A549 (cell line): Measurements from ENCODE around the gene RBMS3. TPM values are rescaled to one million over a fixed set of nuclear protein-coding genes. Genes with fewer than 3 reads are reported as not detected.

Source experiments
- ATAC-seq, 2 experiments: fragments of 200-7000 bp in 1 of 2; fragments of >200 bp in 1 of 2; cut with Nextera tagmentation in 1 of 2; cut with Tn5 transposase in 1 of 2; 3 replicates each; pipeline versions ENCODE4 v1.8.0 to v1.9.1; 2018 to 2020; ENCODE audit warnings: mild to moderate bottlenecking in 1 of 2, moderate library complexity in 1 of 2
- CTCF ChIA-PET: fragments of 300-600 bp; sonication (Branson Sonifier 250); formaldehyde crosslinking; extraction: SDS; loops from one replicate; lab custom pipeline; 2021; ENCODE audit warnings: antibody characterized with exemption, inconsistent platforms; lab: Yijun Ruan, JAX
- POLR2A ChIA-PET: fragments of 350-600 bp; formaldehyde crosslinking; extraction: SDS; loops from one replicate; lab custom pipeline; 2021; ENCODE audit warnings: antibody characterized with exemption, inconsistent platforms; lab: Yijun Ruan, JAX
- DNase-seq, 2 experiments: peaks; one replicate each; pipeline versions ENCODE4 v3.0.0 to v3.0.0-alpha.2; 2011 to 2016; ENCODE audit warnings: low read depth in 1 of 2, low spot score in 1 of 2
- FAIRE-seq: peaks from 2 replicates; lab custom pipeline; 2011; peaks lifted over from hg19 to GRCh38; lab: Jason Lieb, UNC
- H3K27ac ChIP-seq, 2 experiments: fragments of >200 bp; sonication (Bioruptor Twin); formaldehyde crosslinking; 3 replicates each; pipeline ENCODE4 v1.5.1; 2016 to 2017
- H3K4me1 ChIP-seq: fragments of >200 bp; sonication (Bioruptor Twin); formaldehyde crosslinking; 3 replicates; pipeline ENCODE4 v1.6.1; 2016
- H3K4me2 ChIP-seq: fragments of >200 bp; sonication (Bioruptor Twin); formaldehyde crosslinking; 3 replicates; pipeline ENCODE4 v1.6.1; 2016
- H3K4me3 ChIP-seq: fragments of >200 bp; sonication (Bioruptor Twin); formaldehyde crosslinking; 3 replicates; pipeline ENCODE4 v1.5.1; 2016
- H3K9me3 ChIP-seq: fragments of >200 bp; sonication (Bioruptor Twin); formaldehyde crosslinking; 3 replicates; pipeline ENCODE4 v1.6.1; 2016
- BHLHE40 ChIP-seq: IDR thresholded peaks from 2 replicates; pipeline ENCODE4 v1.6.1; 2012; ENCODE audit warnings: low read depth, low read length, inconsistent platforms
- CBX2 ChIP-seq: fragments of 200-600 bp; sonication (generic); IDR thresholded peaks from 2 replicates; pipeline ENCODE4 v1.6.1; 2016; ENCODE audit warnings: low read depth, mild to moderate bottlenecking, borderline replicate concordance
- CEBPB ChIP-seq, 2 experiments: fragments of >200 bp in 1 of 2; sonication (Bioruptor Twin) in 1 of 2; formaldehyde crosslinking in 1 of 2; IDR thresholded peaks; 2 replicates each; pipeline ENCODE4 v1.6.1; 2012 to 2016
- CHD4 ChIP-seq: fragments of 200-600 bp; sonication (generic); IDR thresholded peaks from 2 replicates; pipeline ENCODE4 v1.6.1; 2016; ENCODE audit warnings: antibody characterized with exemption, mild to moderate bottlenecking, borderline replicate concordance
- CTCF ChIP-seq: fragments of >200 bp; sonication (Bioruptor Twin); formaldehyde crosslinking; IDR thresholded peaks from 3 replicates; pipeline ENCODE4 v1.5.1; 2016
- EHMT2 ChIP-seq: fragments of 200-600 bp; sonication (generic); IDR thresholded peaks from 2 replicates; pipeline ENCODE4 v1.6.1; 2016; ENCODE audit warnings: antibody characterized with exemption, low read depth, mild to moderate bottlenecking, moderate library complexity
- ELK1 ChIP-seq: fragments of 150-350 bp; IDR thresholded peaks from 2 replicates; pipeline ENCODE4 v1.6.1; 2014; ENCODE audit warnings: low read depth, mild to moderate bottlenecking, low read length
- ESRRA ChIP-seq: fragments of 150-350 bp; IDR thresholded peaks from 2 replicates; pipeline ENCODE4 v1.6.1; 2014; ENCODE audit warnings: mild to moderate bottlenecking, low read length, borderline replicate concordance
- FOSL2 ChIP-seq, 2 experiments: fragments of 450-650 bp in 1 of 2; fragments of >200 bp in 1 of 2; sonication (Bioruptor Twin) in 1 of 2; formaldehyde crosslinking; IDR thresholded peaks; 2 replicates each; pipeline versions ENCODE4 v1.5.0 to v1.6.1; 2016 to 2020; ENCODE audit warnings: mild to moderate bottlenecking in 1 of 2, moderate library complexity in 1 of 2
- HOXA7 ChIP-seq: fragments of 250-450 bp; sonication (Bioruptor Pico); IDR thresholded peaks from 2 replicates; pipeline ENCODE4 v1.5.0; 2020; ENCODE audit warnings: mild to moderate bottlenecking, moderate library complexity
- HOXB13 ChIP-seq: fragments of 250-450 bp; sonication (Bioruptor Pico); IDR thresholded peaks from 2 replicates; pipeline ENCODE4 v1.5.0; 2020; ENCODE audit warnings: low read depth, mild to moderate bottlenecking, moderate library complexity
- JUN ChIP-seq, 2 experiments: fragments of >200 bp; sonication (Bioruptor Twin); formaldehyde crosslinking; IDR thresholded peaks; 2 replicates in 1 of 2; 3 replicates in 1 of 2; pipeline ENCODE4 v1.6.1; 2016 to 2017
- MAX ChIP-seq: IDR thresholded peaks from 2 replicates; pipeline ENCODE4 v1.6.1; 2012
- NR3C1 ChIP-seq: fragments of >200 bp; sonication (Bioruptor Twin); formaldehyde crosslinking; IDR thresholded peaks from 3 replicates; pipeline ENCODE4 v1.6.1; 2017
- PBX3 ChIP-seq: IDR thresholded peaks from 2 replicates; pipeline ENCODE4 v1.6.1; 2012
- PHF8 ChIP-seq: fragments of 200-600 bp; sonication (generic); IDR thresholded peaks from 2 replicates; pipeline ENCODE4 v1.6.1; 2016; ENCODE audit warnings: low read depth, mild to moderate bottlenecking, antibody characterized with exemption, moderate library complexity, borderline replicate concordance
- POLR2AphosphoS2 ChIP-seq: conservative IDR thresholded peaks from 2 replicates; pipeline ENCODE4 v1.6.1; 2012; ENCODE audit warnings: low read length, improper control_type of control experiment, inconsistent platforms
- RFX5 ChIP-seq: fragments of 450-650 bp; IDR thresholded peaks from 2 replicates; pipeline ENCODE4 v1.7.1; 2014; ENCODE audit warnings: antibody characterized with exemption, mild to moderate bottlenecking, moderate library complexity
- ZFP36 ChIP-seq: fragments of 450-650 bp; IDR thresholded peaks from 2 replicates; pipeline ENCODE4 v1.6.1; 2014; ENCODE audit warnings: borderline replicate concordance; ENCODE audit not compliant: partially characterized antibody
- WGBS: methylation state at CpG from one replicate; pipeline ENCODE4 v1.1.6; 2017; ENCODE audit errors: missing lambda C conversion rate; 5-methylcytosine and 5-hydroxymethylcytosine counted together
- polyA plus RNA-seq, 4 experiments: library from polyadenylated mRNA; depleted of rRNA in 3 of 4; stranded (reverse); fragments of >200 nt; fragmentation: RNase III in 1 of 4; extraction: RNeasy Plus Mini Kit Qiagen cat#74134 plus additional on column Dnase treatment in 1 of 4; gene quantifications; 2 replicates in 3 of 4; 3 replicates in 1 of 4; pipeline ENCODE4 v1.2.3, GENCODE V29; 2011 to 2017
- TF ChIP-seq, protein P1 (sequence below): fragments of 200-600 bp; sonication (generic); IDR thresholded peaks from 2 replicates; pipeline ENCODE4 v1.6.1; 2016; ENCODE audit warnings: antibody characterized with exemption, mild to moderate bottlenecking, moderate library complexity
- TF ChIP-seq, protein P2 (sequence below): fragments of >200 bp; sonication (Bioruptor Twin); formaldehyde crosslinking; IDR thresholded peaks from 2 replicates; pipeline ENCODE4 v1.6.1; 2016

RBMS3 gene
- polyA plus RNA-seq, 2 of the 4 experiments (the other 2 are of a cell fraction) = 0.92 to 4.1 TPM

DNA sequence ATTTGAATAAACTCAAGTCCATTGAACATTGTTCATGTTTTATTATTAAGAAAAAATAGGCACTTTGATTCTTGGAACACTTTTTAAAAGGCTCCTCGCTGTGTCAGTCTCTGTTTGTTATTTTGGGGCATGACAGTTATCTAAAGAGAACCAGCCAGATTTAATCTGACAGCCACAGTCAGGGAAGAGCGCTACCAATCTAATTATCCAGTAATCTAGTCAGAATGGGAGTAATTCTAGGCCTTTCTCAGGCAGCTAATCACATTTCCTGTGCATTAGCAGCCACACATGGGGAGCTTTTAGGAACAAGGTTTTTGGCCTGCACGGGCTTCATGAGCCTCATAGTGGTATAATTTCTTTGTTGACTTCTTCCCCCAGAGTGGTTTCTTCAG is 362.2 kb downstream of the RBMS3 start:
- ChIA-PET CTCF (interaction anchor here (1.0 kb wide), 1 partner anchor 9 kb away, joined by 3 read pairs; no protein-coding TSS in a partner anchor), POLR2A (no interaction called here)

GRCh38 chr3:29644261-29644660 is 363.4 kb downstream of the RBMS3 start:
- H3K4me1 ChIP-seq = peaks cover 24% of the 10 kb centered on the region
- H3K27ac ChIP-seq = no peak overlapping the region
- H3K9me3 ChIP-seq = no peaks in the 10 kb centered on the region
- CTCF ChIA-PET = no interaction called here
- no peak overlapping the region for H3K4me3 ChIP-seq
- TF ChIP-seq CHD4 = no peak
- no peak for TF ChIP-seq POLR2AphosphoS2
- TF ChIP-seq MAX = no peak
- no peak for TF ChIP-seq BHLHE40
- TF ChIP-seq PBX3 = no peak
- TF ChIP-seq, protein P1, sequence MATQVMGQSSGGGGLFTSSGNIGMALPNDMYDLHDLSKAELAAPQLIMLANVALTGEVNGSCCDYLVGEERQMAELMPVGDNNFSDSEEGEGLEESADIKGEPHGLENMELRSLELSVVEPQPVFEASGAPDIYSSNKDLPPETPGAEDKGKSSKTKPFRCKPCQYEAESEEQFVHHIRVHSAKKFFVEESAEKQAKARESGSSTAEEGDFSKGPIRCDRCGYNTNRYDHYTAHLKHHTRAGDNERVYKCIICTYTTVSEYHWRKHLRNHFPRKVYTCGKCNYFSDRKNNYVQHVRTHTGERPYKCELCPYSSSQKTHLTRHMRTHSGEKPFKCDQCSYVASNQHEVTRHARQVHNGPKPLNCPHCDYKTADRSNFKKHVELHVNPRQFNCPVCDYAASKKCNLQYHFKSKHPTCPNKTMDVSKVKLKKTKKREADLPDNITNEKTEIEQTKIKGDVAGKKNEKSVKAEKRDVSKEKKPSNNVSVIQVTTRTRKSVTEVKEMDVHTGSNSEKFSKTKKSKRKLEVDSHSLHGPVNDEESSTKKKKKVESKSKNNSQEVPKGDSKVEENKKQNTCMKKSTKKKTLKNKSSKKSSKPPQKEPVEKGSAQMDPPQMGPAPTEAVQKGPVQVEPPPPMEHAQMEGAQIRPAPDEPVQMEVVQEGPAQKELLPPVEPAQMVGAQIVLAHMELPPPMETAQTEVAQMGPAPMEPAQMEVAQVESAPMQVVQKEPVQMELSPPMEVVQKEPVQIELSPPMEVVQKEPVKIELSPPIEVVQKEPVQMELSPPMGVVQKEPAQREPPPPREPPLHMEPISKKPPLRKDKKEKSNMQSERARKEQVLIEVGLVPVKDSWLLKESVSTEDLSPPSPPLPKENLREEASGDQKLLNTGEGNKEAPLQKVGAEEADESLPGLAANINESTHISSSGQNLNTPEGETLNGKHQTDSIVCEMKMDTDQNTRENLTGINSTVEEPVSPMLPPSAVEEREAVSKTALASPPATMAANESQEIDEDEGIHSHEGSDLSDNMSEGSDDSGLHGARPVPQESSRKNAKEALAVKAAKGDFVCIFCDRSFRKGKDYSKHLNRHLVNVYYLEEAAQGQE = no peak
- no peak for TF ChIP-seq CBX2
- TF ChIP-seq JUN (IDR thresholded peaks at IDR 0.05) = no peak
- TF ChIP-seq EHMT2 = no peak
- no peak for TF ChIP-seq NR3C1
- TF ChIP-seq RFX5 = no peak
- no peak for TF ChIP-seq ZFP36
- no peak for TF ChIP-seq HOXA7
- POLR2A ChIA-PET = no interaction called here
- H3K4me2 ChIP-seq = no peak overlapping the region
- ATAC-seq (no peak), DNase-seq (no peak), FAIRE-seq (no peak)
- WGBS = 87% methylated on average over 6 of the region's 6 CpGs

More for the DNA sequence above, 362.2 kb downstream of the RBMS3 start:
- Histone ChIP-seq H3K4me3 (no peak overlapping the region), H3K4me2 (peak overlapping the region; percentile 29), H3K9me3 (no peaks in the 10 kb centered on the region), H3K4me1 (peaks cover 25% of the 10 kb centered on the region), H3K27ac (peak overlapping the region; percentile 2 to 37; a peak in 3 of 6 replicates)
- DNase-seq (no peak), ATAC-seq (peak in 1 of 2 experiments; percentile 19; a peak in 1 of 6 replicates), FAIRE-seq (no peak)
- TF ChIP-seq HOXB13 (no peak), CTCF (no peak), PHF8 (no peak), MAX (no peak), ESRRA (no peak), FOSL2 (IDR thresholded peaks at IDR 0.05) (no peak), FOSL2 (CRISPR knock-in tag; IDR thresholded peaks at IDR 0.05) (no peak), CEBPB (IDR thresholded peaks at IDR 0.05) (no peak), ELK1 (no peak)
- TF ChIP-seq, protein P2, sequence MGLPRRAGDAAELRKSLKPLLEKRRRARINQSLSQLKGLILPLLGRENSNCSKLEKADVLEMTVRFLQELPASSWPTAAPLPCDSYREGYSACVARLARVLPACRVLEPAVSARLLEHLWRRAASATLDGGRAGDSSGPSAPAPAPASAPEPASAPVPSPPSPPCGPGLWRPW = no peak
- WGBS = 81% methylated on average over 3 of the region's 3 CpGs
